Bronchial epithelial cell (primary cell): ENCODE data around the gene GPI. TPM values are rescaled to one million over a fixed set of nuclear protein-coding genes. Genes with fewer than 3 reads are reported as not detected.
"Not testable (repeated sequence)": the region's sequence is repeated elsewhere in the genome, so short reads cannot be mapped to it uniquely, and the experiment has no call there.

Experiments
- DNase-seq: peaks from one replicate; pipeline ENCODE4 v3.0.0-alpha.2; 2010; ENCODE audit warnings: low read depth
- FAIRE-seq: peaks from 2 replicates; lab custom pipeline; 2011; peaks lifted over from hg19 to GRCh38; lab: Jason Lieb, UNC
- H3K27me3 ChIP-seq: 2 replicates; pipeline ENCODE4 v1.5.1; 2011; ENCODE audit warnings: low read length; ENCODE audit not compliant: control insufficient read depth, insufficient read depth
- H3K36me3 ChIP-seq: 2 replicates; pipeline ENCODE4 v1.5.1; 2011; ENCODE audit warnings: low read length; ENCODE audit not compliant: control insufficient read depth, insufficient read depth
- H3K4me3 ChIP-seq: 2 replicates; pipeline ENCODE4 v1.5.1; 2011; ENCODE audit warnings: mild to moderate bottlenecking, low read depth, low read length, control low read depth
- CTCF ChIP-seq: IDR thresholded peaks from 2 replicates; pipeline ENCODE4 v1.5.1; 2011; ENCODE audit warnings: mild to moderate bottlenecking, moderate library complexity, low read length, control low read depth, inconsistent platforms; ENCODE audit not compliant: insufficient read depth, severe bottlenecking
- total RNA-seq: library from RNA; depleted of rRNA; stranded (reverse); fragments of >200 nt; gene quantifications from 2 replicates; pipeline ENCODE4 v1.2.1, GENCODE V29; 2014

The GPI gene
- total RNA-seq, 1 donor from 2014 or later: 130 TPM

GRCh38 chr19:34365463-34366401, 736 bp downstream of the GPI start:
- TF ChIP-seq CTCF: no peak
- peaks cover 27% of the 10 kb centered on the region for H3K36me3 ChIP-seq
- FAIRE-seq: no peak
- H3K27me3 ChIP-seq: no peaks in the 10 kb centered on the region
- DNase-seq: peak; percentile 23
- H3K4me3 ChIP-seq: peak overlapping the region; percentile 86

- H3K36me3 ChIP-seq: peaks cover 29% of the 10 kb centered on the region
- no peak for TF ChIP-seq CTCF
- FAIRE-seq (no peak), DNase-seq (peak; percentile 10)
- no peak overlapping the region for H3K4me3 ChIP-seq
- no peaks in the 10 kb centered on the region for H3K27me3 ChIP-seq
These were observed 2.0 kb downstream of the GPI start for GRCh38 chr19:34366738-34367623.

DNA sequence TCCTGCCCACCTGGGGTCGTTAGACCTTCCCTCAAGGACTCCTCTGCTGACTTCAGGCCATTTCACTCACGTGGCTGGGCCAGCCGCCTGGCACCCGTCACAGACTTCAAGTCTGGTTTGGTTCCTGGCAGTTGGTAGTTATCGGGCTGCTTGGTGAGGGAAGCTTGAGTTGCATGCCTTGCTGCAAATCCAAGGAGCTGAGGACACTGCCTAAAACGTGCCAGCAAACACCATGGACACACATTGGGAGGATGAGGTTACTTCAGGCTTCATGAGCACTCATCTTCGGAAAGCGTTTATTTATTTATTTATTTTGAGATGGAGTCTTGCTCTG, 2.6 kb downstream of the GPI start:
- Histone ChIP-seq H3K4me3 (no peak overlapping the region), H3K27me3 (no peaks in the 10 kb centered on the region), H3K36me3 (peaks cover 29% of the 10 kb centered on the region)
- FAIRE-seq (no peak), DNase-seq (no peak)
- TF ChIP-seq CTCF: no peak

DNA sequence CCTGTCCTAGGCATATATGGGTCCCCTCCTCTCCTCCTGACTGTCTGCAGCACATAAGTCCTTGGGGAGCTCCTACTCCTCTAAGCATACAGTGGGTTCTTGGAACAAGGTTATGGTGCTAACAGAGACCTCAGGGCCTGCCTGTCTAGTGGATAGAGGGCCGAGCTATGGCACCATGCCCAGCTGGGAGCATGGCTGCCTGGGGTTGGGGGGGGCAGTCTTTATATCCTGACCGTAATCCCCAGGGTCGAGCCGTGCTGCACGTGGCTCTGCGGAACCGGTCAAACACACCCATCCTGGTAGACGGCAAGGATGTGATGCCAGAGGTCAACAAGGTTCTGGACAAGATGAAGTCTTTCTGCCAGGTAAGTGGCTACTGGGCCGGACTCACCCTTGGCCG, 3.3 kb downstream of the GPI start:
- H3K4me3 ChIP-seq: no peak overlapping the region
- TF ChIP-seq CTCF: no peak
- H3K27me3 ChIP-seq: no peaks in the 10 kb centered on the region
- peaks cover 29% of the 10 kb centered on the region for H3K36me3 ChIP-seq
- FAIRE-seq (no peak), DNase-seq (no peak)

DNA sequence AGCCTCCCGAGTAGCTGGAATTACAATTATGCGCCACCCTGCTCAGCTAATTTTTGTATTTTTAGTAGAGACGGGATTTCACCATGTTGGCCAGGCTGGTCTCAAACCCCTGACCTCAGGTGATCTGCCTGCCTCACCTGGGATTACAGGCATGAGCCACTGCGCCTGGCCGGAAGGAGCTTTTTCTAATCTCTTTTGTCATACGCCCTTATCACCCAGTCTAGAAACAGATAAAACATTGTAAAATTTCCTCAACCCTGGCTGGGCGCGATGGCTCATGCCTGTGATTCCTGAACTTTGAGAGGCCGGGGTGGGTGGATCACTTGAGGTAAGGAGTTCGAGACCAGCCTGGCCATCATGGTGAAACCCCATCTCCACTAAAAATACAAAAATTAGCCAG, 4.2 kb downstream of the GPI start:
- not testable (repeated sequence) for H3K4me3 ChIP-seq, DNase-seq, FAIRE-seq, H3K27me3 ChIP-seq
- peaks cover 29% of the 10 kb centered on the region for H3K36me3 ChIP-seq

GRCh38 chr19:34370117-34370516, 5.1 kb downstream of the GPI start:
- TF ChIP-seq CTCF: no peak
- no peaks in the 10 kb centered on the region for H3K27me3 ChIP-seq
- no peak overlapping the region for H3K4me3 ChIP-seq
- H3K36me3 ChIP-seq: peaks cover 31% of the 10 kb centered on the region
- FAIRE-seq (no peak), DNase-seq (no peak)
